K562 treated with DMSO at 1 percent for 4 hours (cell line): ENCODE data around the gene IL18BP. TPM values are rescaled to one million over a fixed set of nuclear protein-coding genes. Genes with fewer than 3 reads are reported as not detected.

ENCODE experiments used
- total RNA-seq: library from RNA; unstranded; fragments of 300-600 nt; gene quantifications from 2 replicates; pipeline ENCODE4 v1.2.3, GENCODE V29; 2022; ENCODE audit not compliant: insufficient read depth

Gene IL18BP
- 9.5 and 15.9 TPM in 2 replicates for total RNA-seq

GRCh38 chr11:71998649-71999310, at the start of gene IL18BP:
Gene IL18BP, plus strand, starts transcription at chr11:71998909. Its CDS starts 1,076 bp downstream, at chr11:71999985.

Other genes with a start within 250 kb of the IL18BP start
- not detected in 2 replicates for gene DEFB108B, start 165.7 kb upstream of the IL18BP start, total RNA-seq
- gene DEFB131B, start 120.5 kb upstream of the IL18BP start, total RNA-seq = not detected in 2 replicates
- gene XNDC1N, start 70.3 kb upstream of the IL18BP start, total RNA-seq = 1.8 TPM in 1 of 2 replicates, not detected in the other
- gene RNF121, start 69.9 kb upstream of the IL18BP start, total RNA-seq = 16.1 and 46.8 TPM in 2 replicates
- 93.9 and 115 TPM in 2 replicates for gene NUMA1, start 81.6 kb downstream of the IL18BP start, total RNA-seq
- gene LRRC51, start 81.9 kb downstream of the IL18BP start, total RNA-seq = 2.3 and 2.6 TPM in 2 replicates
- gene LAMTOR1, start 104.4 kb downstream of the IL18BP start, total RNA-seq = 72.5 and 76.0 TPM in 2 replicates
- gene TOMT, start 107.0 kb downstream of the IL18BP start, total RNA-seq = not detected in 2 replicates
- 37.3 and 45.9 TPM in 2 replicates for gene ANAPC15, start 113.8 kb downstream of the IL18BP start, total RNA-seq
- not detected in 2 replicates for gene FOLR3, start 136.8 kb downstream of the IL18BP start, total RNA-seq
- 13.7 and 14.0 TPM in 2 replicates for gene FOLR1, start 193.2 kb downstream of the IL18BP start, total RNA-seq
- not detected in 2 replicates for gene FOLR2, start 217.9 kb downstream of the IL18BP start, total RNA-seq
- 114 and 143 TPM in 2 replicates for gene INPPL1, start 225.9 kb downstream of the IL18BP start, total RNA-seq
- gene PHOX2A, start 245.3 kb downstream of the IL18BP start, total RNA-seq = not detected in 2 replicates